ENCODE data around the gene NUP54. TPM values are rescaled to one million over a fixed set of nuclear protein-coding genes. Genes with fewer than 3 reads are reported as not detected.

The NUP54 gene
- total RNA-seq, 1 experiment from 2014 or later, result 29.2 TPM

DNA sequence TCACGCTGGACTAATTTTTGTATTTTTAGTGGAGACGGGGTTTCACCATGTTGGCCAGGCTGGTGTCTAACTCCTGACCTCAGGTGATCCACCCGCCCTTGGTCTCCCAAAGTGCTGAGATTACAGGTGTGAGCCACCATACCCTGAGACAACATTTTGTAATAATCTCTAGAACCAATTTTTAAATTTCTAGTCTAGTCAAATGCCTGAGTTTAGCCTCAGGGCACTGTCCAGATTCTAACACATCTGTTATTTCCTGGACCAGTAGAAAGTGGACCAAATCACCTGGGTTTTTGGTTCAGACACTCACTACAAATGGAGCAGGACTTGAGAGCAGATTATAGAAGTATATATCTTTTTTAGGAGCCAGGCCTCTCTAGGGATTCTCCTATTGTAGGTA is 52.1 kb downstream of the NUP54 start:
- ATAC-seq (no peak), DNase-seq (no peak)
- Histone ChIP-seq H3K9me3 (ENCODE audit: low read length) (no peaks in the 10 kb centered on the region), H3K9me2 (replicated peaks; ENCODE audit: low read length) (no peaks in the 10 kb centered on the region), H3K4me2 (ENCODE audit: low read length) (no peak overlapping the region), H3K79me2 (ENCODE audit: low read length) (no peaks in the 10 kb centered on the region), H3K27ac (ENCODE audit: low read length) (no peak overlapping the region), H2AFZ (ENCODE audit: low read length) (no peak overlapping the region), H3F3A (ENCODE audit: low read length, unreplicated experiment) (no peaks in the 10 kb centered on the region), H3K4me3 (ENCODE audit: low read length) (no peak overlapping the region), H3K27me3 (ENCODE audit: low read length) (no peaks in the 10 kb centered on the region), H3K4me1 (ENCODE audit: insufficient read depth, low read length) (no peaks in the 10 kb centered on the region), H3K36me3 (ENCODE audit: low read depth, low read length) (no peaks in the 10 kb centered on the region), H3K9ac (ENCODE audit: low read length) (no peak overlapping the region), H4K20me1 (ENCODE audit: low read length) (no peaks in the 10 kb centered on the region)
- BruUV-seq (replicated peaks), result no TSS peak
- ChIA-PET POLR2A (ENCODE audit: unreplicated experiment) (no interaction called here), CTCF (no interaction called here)
- TF ChIP-seq EZH2phosphoT487 (IDR thresholded peaks at IDR 0.05; ENCODE audit: borderline replicate concordance, low read length) (no peak), EZH2 (IDR thresholded peaks at IDR 0.05; ENCODE audit: low read length, unreplicated experiment) (no peak)
- TF ChIP-seq, protein P1, sequence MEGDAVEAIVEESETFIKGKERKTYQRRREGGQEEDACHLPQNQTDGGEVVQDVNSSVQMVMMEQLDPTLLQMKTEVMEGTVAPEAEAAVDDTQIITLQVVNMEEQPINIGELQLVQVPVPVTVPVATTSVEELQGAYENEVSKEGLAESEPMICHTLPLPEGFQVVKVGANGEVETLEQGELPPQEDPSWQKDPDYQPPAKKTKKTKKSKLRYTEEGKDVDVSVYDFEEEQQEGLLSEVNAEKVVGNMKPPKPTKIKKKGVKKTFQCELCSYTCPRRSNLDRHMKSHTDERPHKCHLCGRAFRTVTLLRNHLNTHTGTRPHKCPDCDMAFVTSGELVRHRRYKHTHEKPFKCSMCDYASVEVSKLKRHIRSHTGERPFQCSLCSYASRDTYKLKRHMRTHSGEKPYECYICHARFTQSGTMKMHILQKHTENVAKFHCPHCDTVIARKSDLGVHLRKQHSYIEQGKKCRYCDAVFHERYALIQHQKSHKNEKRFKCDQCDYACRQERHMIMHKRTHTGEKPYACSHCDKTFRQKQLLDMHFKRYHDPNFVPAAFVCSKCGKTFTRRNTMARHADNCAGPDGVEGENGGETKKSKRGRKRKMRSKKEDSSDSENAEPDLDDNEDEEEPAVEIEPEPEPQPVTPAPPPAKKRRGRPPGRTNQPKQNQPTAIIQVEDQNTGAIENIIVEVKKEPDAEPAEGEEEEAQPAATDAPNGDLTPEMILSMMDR (conservative IDR thresholded peaks at IDR 0.05; ENCODE audit: low read depth, low read length), result no peak
- intact Hi-C loops (cut with micrococcal nuclease), result no loop called here

DNA sequence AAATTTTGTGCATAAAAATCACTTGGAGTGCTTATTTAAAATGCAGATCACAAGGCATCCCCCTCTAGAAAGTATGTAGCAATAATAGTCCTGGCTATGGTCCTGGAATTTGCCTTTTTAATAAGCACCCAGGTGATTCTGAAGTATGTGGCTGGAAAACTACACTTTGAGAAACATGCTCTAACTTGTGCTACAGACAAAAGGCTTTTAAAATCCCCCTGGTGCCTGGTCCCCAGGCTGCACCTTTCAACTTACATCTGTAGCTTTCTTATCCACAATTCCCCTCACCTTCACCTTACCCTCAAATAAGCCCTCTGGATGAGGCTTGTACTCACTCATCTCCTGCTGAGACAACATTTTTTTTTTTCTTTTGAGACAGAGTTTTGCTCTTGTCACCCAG is 52.6 kb downstream of the NUP54 start:
- H3K27me3 ChIP-seq (ENCODE audit: low read length), result no peaks in the 10 kb centered on the region
- no peaks in the 10 kb centered on the region for H3K9me3 ChIP-seq (ENCODE audit: low read length)
- H3K4me2 ChIP-seq (ENCODE audit: low read length), result no peak overlapping the region
- ChIA-PET POLR2A (ENCODE audit: unreplicated experiment) (no interaction called here), CTCF (no interaction called here)
- DNase-seq, result no peak
- H3K4me1 ChIP-seq (ENCODE audit: insufficient read depth, low read length), result no peaks in the 10 kb centered on the region
- no peaks in the 10 kb centered on the region for H3F3A ChIP-seq (ENCODE audit: low read length, unreplicated experiment)
- intact Hi-C loops (cut with micrococcal nuclease), result no loop called here
- no peaks in the 10 kb centered on the region for H3K36me3 ChIP-seq (ENCODE audit: low read depth, low read length)
- no TSS peak for BruUV-seq (replicated peaks)
- no peaks in the 10 kb centered on the region for H4K20me1 ChIP-seq (ENCODE audit: low read length)
- H3K79me2 ChIP-seq (ENCODE audit: low read length), result no peaks in the 10 kb centered on the region
- H3K9ac ChIP-seq (ENCODE audit: low read length), result no peak overlapping the region
- H3K4me3 ChIP-seq (ENCODE audit: low read length), result no peak overlapping the region
- no peaks in the 10 kb centered on the region for H3K9me2 ChIP-seq (replicated peaks; ENCODE audit: low read length)
- no peak for TF ChIP-seq EZH2 (IDR thresholded peaks at IDR 0.05; ENCODE audit: low read length, unreplicated experiment)
- TF ChIP-seq, protein P1 (conservative IDR thresholded peaks at IDR 0.05; ENCODE audit: low read depth, low read length), result no peak
- TF ChIP-seq EZH2phosphoT487 (IDR thresholded peaks at IDR 0.05; ENCODE audit: borderline replicate concordance, low read length), result no peak
- no peak overlapping the region for H3K27ac ChIP-seq (ENCODE audit: low read length)
- H2AFZ ChIP-seq (ENCODE audit: low read length), result no peak overlapping the region
- ATAC-seq, result no peak

DNA sequence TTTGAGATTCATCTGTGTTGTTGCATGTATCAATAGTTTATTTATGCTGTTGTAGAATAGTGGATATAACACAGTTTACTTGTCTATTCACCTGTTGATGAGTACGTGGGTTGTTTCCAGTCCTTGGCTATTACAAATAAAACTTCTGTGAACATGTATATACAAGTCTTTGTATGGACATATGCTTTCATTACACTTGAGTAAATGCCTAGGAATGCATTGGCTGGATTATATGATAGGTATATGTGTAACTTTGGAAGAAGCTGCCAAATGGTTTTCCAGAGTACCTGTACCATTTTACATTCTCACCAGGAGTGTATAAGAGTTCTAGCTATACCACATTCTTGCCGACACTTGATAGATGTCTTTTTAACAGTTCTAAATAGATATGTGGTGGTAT is 57.1 kb downstream of the NUP54 start:
- Histone ChIP-seq H3F3A (ENCODE audit: low read length, unreplicated experiment) (no peaks in the 10 kb centered on the region), H3K27ac (ENCODE audit: low read length) (no peak overlapping the region), H3K4me3 (ENCODE audit: low read length) (no peak overlapping the region), H3K9me2 (replicated peaks; ENCODE audit: low read length) (no peaks in the 10 kb centered on the region), H3K27me3 (ENCODE audit: low read length) (no peaks in the 10 kb centered on the region), H3K4me2 (ENCODE audit: low read length) (no peak overlapping the region), H2AFZ (ENCODE audit: low read length) (no peak overlapping the region), H4K20me1 (ENCODE audit: low read length) (no peaks in the 10 kb centered on the region), H3K9ac (ENCODE audit: low read length) (no peak overlapping the region), H3K4me1 (ENCODE audit: insufficient read depth, low read length) (no peaks in the 10 kb centered on the region), H3K36me3 (ENCODE audit: low read depth, low read length) (no peaks in the 10 kb centered on the region), H3K9me3 (ENCODE audit: low read length) (no peaks in the 10 kb centered on the region), H3K79me2 (ENCODE audit: low read length) (no peaks in the 10 kb centered on the region)
- CTCF ChIA-PET, result no interaction called here
- no peak for DNase-seq
- no peak for ATAC-seq
- POLR2A ChIA-PET (ENCODE audit: unreplicated experiment), result no interaction called here
- intact Hi-C loops (cut with micrococcal nuclease), result no loop called here
- BruUV-seq (replicated peaks), result no TSS peak
- no peak for TF ChIP-seq EZH2phosphoT487 (IDR thresholded peaks at IDR 0.05; ENCODE audit: borderline replicate concordance, low read length)
- no peak for TF ChIP-seq EZH2 (IDR thresholded peaks at IDR 0.05; ENCODE audit: low read length, unreplicated experiment)
- TF ChIP-seq, protein P1 (conservative IDR thresholded peaks at IDR 0.05; ENCODE audit: low read depth, low read length), result no peak
